ENCODE data around the gene TMEM164.

TMEM164 gene

DNA sequence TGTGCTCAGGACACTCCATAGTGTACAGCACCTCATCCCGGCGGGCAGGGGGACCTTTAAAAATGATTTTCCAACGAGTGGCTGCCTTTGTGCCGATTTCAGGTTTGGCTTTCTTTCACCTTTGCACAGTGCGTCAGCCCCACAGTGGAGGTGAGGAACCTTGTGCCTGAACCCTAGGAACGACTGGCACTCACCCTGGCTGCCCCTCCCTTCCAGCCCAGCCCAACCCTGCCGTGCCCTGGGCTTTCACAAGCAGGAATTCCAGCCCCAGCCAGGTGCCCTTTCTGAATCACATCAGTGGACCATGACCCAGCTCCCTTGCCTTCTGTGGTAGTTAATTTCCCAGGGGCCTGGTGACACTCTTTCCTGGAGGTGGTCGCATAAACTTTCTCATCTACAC lies 1.3 kb downstream of the TMEM164 start:
- DNase-seq: no peak

DNA sequence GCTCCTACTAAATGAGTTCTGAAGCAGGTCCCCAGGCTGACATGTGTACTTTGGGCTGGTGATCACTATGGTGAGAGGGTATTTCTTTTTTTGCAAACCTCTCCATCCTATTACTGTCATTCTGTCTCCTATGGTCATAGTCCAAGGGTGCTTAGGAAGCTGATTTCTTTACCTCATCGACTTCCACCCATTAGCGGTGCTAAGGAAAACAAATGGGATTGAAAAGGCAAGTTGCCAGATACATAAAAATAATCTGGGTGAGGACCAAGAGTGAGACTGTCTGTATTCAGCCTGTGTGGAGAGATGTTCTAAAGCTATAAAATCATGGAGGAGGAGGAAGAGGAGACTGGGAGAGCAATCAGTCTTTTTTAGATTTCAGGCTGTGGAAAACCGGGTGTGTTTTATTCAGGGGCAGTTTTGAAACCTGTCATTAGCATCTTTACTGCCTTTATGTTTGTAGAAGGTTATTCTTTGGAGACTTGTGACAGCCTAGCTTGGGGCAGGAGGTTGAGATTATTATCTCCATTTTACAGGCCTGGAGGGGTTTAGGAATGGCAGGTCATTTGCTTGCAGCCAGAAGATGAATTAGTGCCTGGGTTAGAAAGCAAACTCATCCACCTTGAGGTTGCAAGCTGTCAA lies 1.9 kb downstream of the TMEM164 start:
- DNase-seq: no peak

- no peak for DNase-seq
These were observed 3.2 kb downstream of the TMEM164 start for GRCh38 chrX:110006161-110006560.

DNA sequence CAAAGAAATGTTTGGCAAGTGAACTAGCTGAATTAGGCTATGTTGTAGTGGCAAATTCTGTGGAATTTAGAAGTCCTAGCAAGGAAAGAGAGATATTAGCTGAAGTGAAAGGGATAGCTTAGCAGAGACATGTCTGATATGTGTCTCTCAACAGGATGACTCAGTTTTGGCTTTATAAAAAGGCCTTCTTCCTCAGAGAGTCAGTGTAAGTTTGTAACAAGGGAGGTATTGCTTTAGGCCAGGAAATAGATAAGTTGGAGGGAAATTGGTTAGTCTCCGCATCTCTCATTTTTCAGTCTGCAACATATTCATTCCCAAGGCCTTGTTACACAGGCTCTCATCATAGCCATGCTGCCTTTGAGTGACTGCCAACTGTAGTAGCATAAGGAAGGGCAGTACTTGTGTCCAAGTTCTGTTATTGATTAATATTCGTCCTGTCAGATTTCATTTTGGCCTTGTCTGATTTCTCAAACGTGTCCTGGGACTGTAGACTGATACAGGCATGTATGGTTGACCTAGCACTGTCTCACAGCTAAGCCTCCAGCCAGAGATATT lies 4.0 kb downstream of the TMEM164 start:
- DNase-seq: no peak

GRCh38 chrX:110008011-110008635 lies 5.2 kb downstream of the TMEM164 start:
- no peak for DNase-seq

DNA sequence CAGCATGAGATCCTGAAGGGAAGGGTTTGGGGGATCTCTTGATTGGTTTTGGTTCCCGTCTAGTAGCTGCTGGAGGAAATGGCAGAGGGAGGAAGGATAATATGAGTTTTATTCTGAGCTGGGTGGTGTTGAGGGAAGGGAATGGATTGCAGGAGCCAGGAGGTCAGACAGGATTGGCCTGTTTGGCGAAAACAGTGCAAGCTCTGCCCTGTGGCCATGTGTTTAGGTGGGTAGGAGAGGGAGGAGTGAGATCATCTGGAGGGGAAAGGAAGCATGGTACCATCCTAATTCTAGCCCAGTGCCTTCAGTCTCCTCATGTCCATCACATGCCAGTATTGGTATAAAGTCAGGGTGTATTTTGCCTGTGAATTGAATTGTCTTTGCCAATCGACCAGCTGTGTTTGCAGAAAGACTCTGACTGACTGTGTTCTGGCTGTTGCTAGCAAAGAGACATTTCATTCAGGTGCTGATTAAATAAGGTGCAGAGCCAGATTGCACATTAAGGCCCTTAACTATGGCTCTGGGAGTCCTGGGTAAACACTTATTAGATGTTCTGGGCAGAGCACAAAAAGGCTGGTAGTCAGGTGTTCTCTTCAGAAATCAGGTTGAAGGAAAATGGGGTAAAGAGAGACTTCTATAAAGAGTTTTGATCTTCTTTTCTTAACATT lies 10.0 kb downstream of the TMEM164 start:
- DNase-seq: no peak

- no peak for DNase-seq
These were observed 11.1 kb downstream of the TMEM164 start for GRCh38 chrX:110013968-110014367.

- DNase-seq: no peak
These were observed 12.1 kb downstream of the TMEM164 start for GRCh38 chrX:110015032-110015431.

DNA sequence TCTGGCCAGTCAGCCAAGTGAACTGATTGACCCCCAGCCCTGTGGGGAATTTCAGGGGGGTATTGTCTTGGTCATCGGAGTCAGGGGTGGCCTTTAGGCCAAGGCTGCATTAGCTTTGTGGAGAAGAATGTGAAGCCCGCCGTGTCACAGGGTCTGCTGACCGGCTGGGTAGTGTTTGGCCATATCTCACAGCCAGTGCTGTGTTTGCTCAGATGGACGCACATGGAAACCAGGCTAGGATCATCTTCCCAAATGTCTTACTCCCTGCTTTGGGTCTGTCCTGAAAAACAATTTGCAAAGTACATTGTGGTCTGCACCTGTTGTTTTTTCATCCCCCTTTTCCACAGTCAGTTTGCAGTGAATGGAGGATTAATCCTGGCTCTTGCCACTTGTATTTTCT lies 13.0 kb downstream of the TMEM164 start:
- DNase-seq: no peak

GRCh38 chrX:110020536-110020935 lies 17.6 kb downstream of the TMEM164 start:
- DNase-seq: no peak

GRCh38 chrX:110021258-110022022 lies 18.5 kb downstream of the TMEM164 start:
- DNase-seq: no peak

GRCh38 chrX:110022599-110023448 lies 19.9 kb downstream of the TMEM164 start:
- no peak for DNase-seq

- no peak for DNase-seq
These were observed 22.5 kb downstream of the TMEM164 start for GRCh38 chrX:110025395-110025794.

GRCh38 chrX:110026099-110026844 lies 23.4 kb downstream of the TMEM164 start:
- no peak for DNase-seq

DNA sequence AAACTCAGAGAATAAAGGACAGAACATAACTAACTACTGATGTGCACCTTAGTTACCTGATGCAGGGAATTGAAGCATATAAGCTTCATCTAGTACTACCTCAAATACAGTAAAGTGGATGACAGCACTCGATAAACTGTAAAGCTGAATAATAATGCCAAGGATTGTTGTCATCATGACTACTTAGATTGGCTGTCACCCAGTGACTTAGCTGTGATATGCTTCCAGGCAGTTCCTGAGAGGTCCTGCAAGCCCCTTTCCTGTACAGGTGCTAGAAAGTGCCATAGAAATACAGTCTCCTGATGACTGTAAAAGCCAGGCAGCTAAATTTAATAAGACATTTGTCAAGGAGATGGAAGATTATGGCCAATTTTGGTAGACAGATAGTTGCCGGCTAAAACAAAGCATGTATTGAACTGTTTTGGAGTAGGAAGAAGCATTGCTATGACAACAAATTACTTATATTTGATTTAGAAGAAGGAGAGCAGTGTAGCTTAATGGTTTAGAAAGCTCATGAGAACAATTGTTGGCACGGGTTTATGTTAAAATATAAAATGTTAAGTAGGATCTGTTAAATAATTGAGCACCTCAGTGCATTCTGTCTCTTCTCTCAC lies 29.7 kb downstream of the TMEM164 start:
- no peak for DNase-seq

DNA sequence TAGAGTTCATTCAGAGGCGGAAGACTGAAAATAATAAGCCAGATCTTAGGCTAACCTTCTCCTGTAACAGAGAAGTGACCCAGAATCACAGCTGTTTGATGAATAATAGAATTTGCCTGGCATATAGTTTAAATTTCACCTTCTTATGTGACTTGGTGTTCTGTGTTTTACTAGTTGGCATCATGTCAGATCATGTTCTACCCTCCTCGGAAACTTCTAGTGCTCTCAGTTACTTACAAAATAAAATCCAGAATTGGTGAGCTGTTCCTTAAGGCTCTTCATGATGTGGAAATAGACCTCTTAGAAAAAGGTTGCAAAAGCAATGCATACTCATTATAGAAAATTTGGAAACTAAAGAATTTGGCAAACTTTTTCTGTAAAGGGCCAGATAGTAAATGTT lies 31.1 kb downstream of the TMEM164 start:
- no peak for DNase-seq

- no peak for DNase-seq
These were observed 33.5 kb downstream of the TMEM164 start for GRCh38 chrX:110036162-110037033.

DNA sequence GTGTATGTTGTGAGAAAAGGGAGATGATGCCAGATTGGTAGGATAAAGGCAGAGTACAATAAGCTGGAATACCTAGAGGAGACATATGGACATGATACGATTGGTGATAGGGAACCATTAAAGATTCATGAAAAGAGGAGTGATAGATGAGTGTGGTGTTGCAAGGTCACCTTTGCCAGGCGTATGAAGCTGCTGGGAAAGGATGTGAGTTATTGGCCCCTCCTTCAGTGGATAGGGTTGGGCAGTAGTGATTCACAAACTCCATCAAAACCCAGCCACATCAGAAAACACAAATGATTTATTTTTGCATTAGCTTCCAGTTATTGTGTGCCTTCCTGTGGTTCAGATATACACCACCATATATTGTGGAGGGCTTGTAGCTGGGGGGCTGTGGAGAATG lies 34.3 kb downstream of the TMEM164 start:
- no peak for DNase-seq

GRCh38 chrX:110038900-110039299 lies 36.0 kb downstream of the TMEM164 start:
- DNase-seq: no peak

DNA sequence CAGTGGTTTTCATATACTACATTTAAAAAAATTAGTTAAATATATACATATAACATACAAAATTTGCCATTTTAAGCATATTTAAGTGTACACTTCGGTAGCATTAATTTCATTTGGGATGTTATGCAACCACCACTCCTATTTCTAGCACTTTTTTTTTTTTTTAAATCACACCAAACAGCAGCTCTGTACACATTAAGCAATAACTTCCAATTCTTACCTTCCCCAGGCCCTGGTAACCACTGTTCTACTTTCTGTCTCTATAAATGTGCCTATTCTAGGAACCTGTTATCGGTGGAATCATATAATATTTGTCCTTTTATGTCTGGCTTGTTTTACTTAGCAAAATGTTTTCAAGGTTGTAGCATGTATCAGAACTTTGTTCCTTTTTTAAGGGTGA lies 39.1 kb downstream of the TMEM164 start:
- DNase-seq: no peak

Data from activated T-cell treated with anti-CD3 and anti-CD28 coated beads, Interleukin-2, amount 50 U/mL, for 48 hours (primary cell).